IMR-90 (cell line): ENCODE measurements around the gene OST4. TPM values are rescaled to one million over a fixed set of nuclear protein-coding genes. Genes with fewer than 3 reads are reported as not detected.

Experiments used
- ATAC-seq: fragments of 200-7000 bp; cut with Tn5 transposase; 2 replicates; pipeline ENCODE4 v1.9.1; 2020; ENCODE audit warnings: low read depth, mild to moderate bottlenecking, moderate library complexity
- BruUV-seq: library from RNA; stranded (reverse); fragments of 400-500 nt; replicated peaks from 2 replicates; lab custom pipeline; 2021; lab: Mats Ljungman, UMichigan
- CTCF ChIA-PET: fragments of 300-600 bp; formaldehyde crosslinking; extraction: SDS; loops from one replicate; lab custom pipeline; 2021; ENCODE audit warnings: antibody characterized with exemption; lab: Yijun Ruan, JAX
- POLR2A ChIA-PET: fragments of 300-600 bp; sonication (Branson Sonifier 250); formaldehyde crosslinking; loops from one replicate; lab custom pipeline; 2022; ENCODE audit warnings: antibody characterized with exemption; ENCODE audit not compliant: unreplicated experiment; lab: Charles Lee
- DNase-seq: peaks from one replicate; pipeline ENCODE4 v3.0.0; 2013
- H2AFZ ChIP-seq: replicated peaks from 2 replicates; pipeline ENCODE3; 2013; ENCODE audit warnings: low read length, mild to moderate bottlenecking; ENCODE audit not compliant: poor library complexity
- H2AK5ac ChIP-seq: 2 replicates; pipeline ENCODE4 v1.6.1; 2013; ENCODE audit warnings: low read depth, low read length, inconsistent platforms
- H2AK9ac ChIP-seq: replicated peaks from 2 replicates; pipeline ENCODE3; 2013; ENCODE audit warnings: mild to moderate bottlenecking, low read depth, low read length, moderate library complexity; ENCODE audit not compliant: poor library complexity
- H2BK120ac ChIP-seq: 2 replicates; pipeline ENCODE4 v1.6.1; 2013; ENCODE audit warnings: low read depth, low read length, inconsistent platforms
- H2BK15ac ChIP-seq: 3 replicates; pipeline ENCODE4 v1.6.1; 2013; ENCODE audit warnings: low read depth, low read length, inconsistent platforms
- H2BK20ac ChIP-seq: 2 replicates; pipeline ENCODE4 v1.6.1; 2013; ENCODE audit warnings: low read depth, mild to moderate bottlenecking, inconsistent platforms, low read length, moderate library complexity
- H2BK5ac ChIP-seq: 2 replicates; pipeline ENCODE4 v1.6.1; 2013; ENCODE audit warnings: mild to moderate bottlenecking, low read depth, low read length, inconsistent platforms; ENCODE audit not compliant: poor library complexity, severe bottlenecking
- H3K14ac ChIP-seq: replicated peaks from 2 replicates; pipeline ENCODE4 v1.6.1; 2013; ENCODE audit warnings: low read depth, low read length, inconsistent platforms
- H3K18ac ChIP-seq: 2 replicates; pipeline ENCODE4 v1.6.1; 2013; ENCODE audit warnings: low read depth, low read length, control low read depth
- H3K23ac ChIP-seq: 2 replicates; pipeline ENCODE4 v1.6.1; 2013; ENCODE audit warnings: low read depth, low read length, inconsistent platforms
- H3K27ac ChIP-seq: 2 replicates; pipeline ENCODE4 v1.5.1; 2013; ENCODE audit warnings: mild to moderate bottlenecking, control low read depth, low read length; ENCODE audit not compliant: insufficient read depth
- H3K27me3 ChIP-seq: 2 replicates; pipeline ENCODE4 v1.6.1; 2013; ENCODE audit warnings: low read length; ENCODE audit not compliant: control insufficient read depth, insufficient read depth
- H3K36me3 ChIP-seq: 2 replicates; pipeline ENCODE4 v1.6.1; 2013; ENCODE audit warnings: low read length, mixed read lengths; ENCODE audit not compliant: control insufficient read depth, insufficient read depth
- H3K4ac ChIP-seq: 2 replicates; pipeline ENCODE4 v1.6.1; 2013; ENCODE audit warnings: low read depth, low read length, inconsistent platforms
- H3K4me1 ChIP-seq: 2 replicates; pipeline ENCODE4 v1.6.1; 2013; ENCODE audit warnings: low read length, mixed read lengths; ENCODE audit not compliant: control insufficient read depth, insufficient read depth
- H3K4me2 ChIP-seq: 2 replicates; pipeline ENCODE4 v1.6.1; 2013; ENCODE audit warnings: low read depth, mild to moderate bottlenecking, control low read depth, low read length, moderate library complexity
- H3K4me3 ChIP-seq: 2 replicates; pipeline ENCODE4 v1.5.1; 2013; ENCODE audit warnings: low read depth, mild to moderate bottlenecking, control low read depth, low read length, moderate library complexity; ENCODE audit not compliant: insufficient read depth
- H3K56ac ChIP-seq: 2 replicates; pipeline ENCODE4 v1.6.1; 2013; ENCODE audit warnings: low read length, inconsistent platforms; ENCODE audit not compliant: insufficient read depth; ENCODE audit errors: extremely low read depth
- H3K79me1 ChIP-seq, 2 experiments: 2 replicates each; pipeline ENCODE4 v1.6.1; 2013; ENCODE audit warnings: low read length in 2 of 2, inconsistent platforms in 1 of 2, low read depth in 1 of 2
- H3K9ac ChIP-seq: 2 replicates; pipeline ENCODE4 v1.6.1; 2013; ENCODE audit warnings: low read depth, low read length, control low read depth
- H3K9me1 ChIP-seq: 2 replicates; pipeline ENCODE4 v1.6.1; 2013; ENCODE audit warnings: low read length, inconsistent platforms; ENCODE audit not compliant: insufficient read depth
- H3K9me3 ChIP-seq: 2 replicates; pipeline ENCODE4 v1.6.1; 2013; ENCODE audit warnings: low read length; ENCODE audit not compliant: control insufficient read depth, insufficient read depth
- H4K20me1 ChIP-seq: 2 replicates; pipeline ENCODE4 v1.6.1; 2013; ENCODE audit warnings: low read length, inconsistent platforms; ENCODE audit not compliant: insufficient read depth
- H4K5ac ChIP-seq: 2 replicates; pipeline ENCODE4 v1.6.1; 2013; ENCODE audit warnings: mild to moderate bottlenecking, low read depth, low read length, control low read depth
- H4K8ac ChIP-seq, 2 experiments: 2 replicates each; pipeline ENCODE4 v1.6.1; 2013; ENCODE audit warnings: low read depth in 2 of 2, low read length in 2 of 2, control low read depth in 1 of 2, inconsistent platforms in 1 of 2
- H4K91ac ChIP-seq: 2 replicates; pipeline ENCODE4 v1.6.1; 2013; ENCODE audit warnings: low read depth, low read length, inconsistent platforms; ENCODE audit not compliant: insufficient read depth
- BHLHE40 ChIP-seq: fragments of 150-350 bp; IDR thresholded peaks from 2 replicates; pipeline ENCODE4 v1.6.1; 2016; ENCODE audit warnings: mild to moderate bottlenecking, low read depth, low read length
- CEBPB ChIP-seq: IDR thresholded peaks from 2 replicates; pipeline ENCODE4 v1.6.1; 2012; ENCODE audit warnings: low read depth, low read length, improper control_type of control experiment
- CHD1 ChIP-seq: IDR thresholded peaks from 2 replicates; pipeline ENCODE4 v1.6.1; 2012; ENCODE audit warnings: low read depth, low read length, improper control_type of control experiment
- CTCF ChIP-seq: conservative IDR thresholded peaks from 2 replicates; pipeline ENCODE4 v1.5.1; 2012; ENCODE audit warnings: mild to moderate bottlenecking, low read depth, low read length, improper control_type of control experiment
- ELK1 ChIP-seq: fragments of 150-350 bp; IDR thresholded peaks from 2 replicates; pipeline ENCODE4 v1.6.1; 2016; ENCODE audit warnings: low read depth, mild to moderate bottlenecking, low read length, moderate library complexity, borderline replicate concordance
- MAFK ChIP-seq: IDR thresholded peaks from 2 replicates; pipeline ENCODE4 v1.6.1; 2012; ENCODE audit warnings: low read depth, low read length, improper control_type of control experiment
- MXI1 ChIP-seq: IDR thresholded peaks from 2 replicates; pipeline ENCODE4 v1.6.1; 2012; ENCODE audit warnings: low read depth, mild to moderate bottlenecking, low read length, moderate library complexity, borderline replicate concordance
- RAD21 ChIP-seq: IDR thresholded peaks from 2 replicates; pipeline ENCODE4 v1.6.1; 2012; ENCODE audit warnings: low read length, improper control_type of control experiment
- RCOR1 ChIP-seq: IDR thresholded peaks from 2 replicates; pipeline ENCODE4 v1.6.1; 2012; ENCODE audit warnings: mild to moderate bottlenecking, low read length, improper control_type of control experiment; ENCODE audit not compliant: insufficient replicate concordance
- RFX5 ChIP-seq: IDR thresholded peaks from 2 replicates; pipeline ENCODE4 v1.8.0; 2012; ENCODE audit warnings: low read depth, mild to moderate bottlenecking, low read length, moderate library complexity
- USF2 ChIP-seq: fragments of 150-350 bp; IDR thresholded peaks from 2 replicates; pipeline ENCODE4 v1.6.1; 2017; ENCODE audit warnings: mild to moderate bottlenecking, antibody characterized with exemption, low read length, low read depth
- WGBS, 2 experiments: methylation state at CpG; one replicate each; pipeline versions ENCODE4 v1.1.5 to v1.1.7; 2013; ENCODE audit warnings: missing lambda C conversion rate in 2 of 2; ENCODE audit not compliant: insufficient read length in 1 of 2; ENCODE audit errors: extremely low coverage in 2 of 2; 5-methylcytosine and 5-hydroxymethylcytosine counted together
- dilution Hi-C: fragments of 300-500 bp; cut with HindIII; formaldehyde crosslinking; loops from one replicate; pipeline ENCODE4 v1.14.3; 2018; ENCODE audit warnings: low sequenced_read_pairs; ENCODE audit not compliant: unreplicated experiment
- in situ Hi-C: fragments of 300-500 bp; cut with MboI; formaldehyde crosslinking; loops from 3 replicates; pipeline ENCODE4 v1.14.3; 2019; ENCODE audit warnings: low sequenced_read_pairs, inconsistent platforms, mixed read lengths
- intact Hi-C: fragments of 100-400 bp; cut with micrococcal nuclease; formaldehyde crosslinking; loops from 2 replicates; pipeline ENCODE4 v1.10.0; 2022
- polyA plus RNA-seq, 3 experiments: library from polyadenylated mRNA; depleted of rRNA; stranded (reverse); fragments of >200 nt; gene quantifications; 2 replicates each; pipeline ENCODE4 v1.2.3, GENCODE V29; 2012; ENCODE audit warnings: low replicate concordance in 1 of 3
- total RNA-seq: library from RNA; depleted of rRNA; stranded (reverse); fragments of >200 nt; gene quantifications from 2 replicates; pipeline ENCODE4 v1.2.3, GENCODE V29; 2012

OST4 gene
- total and polyA plus RNA-seq, 2 of the 4 experiments (the other 2 are of a cell fraction), result 386 to 806 TPM

GRCh38 chr2:27077231-27077630, 5.8 kb upstream of the OST4 start:
- peak overlapping the region; percentile 78; the same call in 2 of the 3 replicates for H2BK15ac ChIP-seq
- H3K4me1 ChIP-seq, result peaks cover 36% of the 10 kb centered on the region
- 0 out of 2 replicates have a peak overlapping the region, but pooled peaks have one; percentile 2 for H3K27ac ChIP-seq
- BruUV-seq, result no TSS peak
- peak overlapping the region; percentile 79 for H2BK120ac ChIP-seq
- no peak for TF ChIP-seq CHD1
- TF ChIP-seq RCOR1, result no peak
- TF ChIP-seq MAFK, result no peak
- TF ChIP-seq RFX5, result no peak
- no peak for TF ChIP-seq RAD21
- no peak for TF ChIP-seq USF2
- TF ChIP-seq ELK1, result no peak
- no peak for TF ChIP-seq MXI1
- TF ChIP-seq CEBPB, result no peak
- no peak for TF ChIP-seq BHLHE40
- TF ChIP-seq CTCF, result no peak
- ATAC-seq, result no peak
- no peak overlapping the region for H3K4me3 ChIP-seq
- 100% methylated on average over 3 of the region's 7 CpGs; no CpG with 5 or more reads in 1 of the 2 experiments for WGBS, 2 experiments
- H3K18ac ChIP-seq, result peak overlapping the region; percentile 11; the same call in 1 of the 2 replicates
- H4K91ac ChIP-seq, result peak overlapping the region; percentile 37
- no peak overlapping the region for H3K9ac ChIP-seq
- peaks cover 14% of the 10 kb centered on the region for H4K20me1 ChIP-seq
- peaks cover 3 to 39% of the 10 kb centered on the region in 2 experiments; a peak in 3 of 4 replicates for H3K79me1 ChIP-seq
- H3K23ac ChIP-seq, result peak overlapping the region; percentile 17; the same call in 1 of the 2 replicates
- ChIA-PET POLR2A (interaction anchor here (0.5 kb wide), 1 partner anchor 350 kb away, joined by 3 read pairs; no protein-coding TSS in a partner anchor), CTCF (interaction anchor here (0.5 to 1.3 kb wide), 2 partner anchors 231 to 1319 kb away, joined by 3 read pairs; no protein-coding TSS in a partner anchor)
- H2BK20ac ChIP-seq, result peak overlapping the region; percentile 59
- no peaks in the 10 kb centered on the region for H3K9me3 ChIP-seq
- no peaks in the 10 kb centered on the region for H3K27me3 ChIP-seq
- H3K4me2 ChIP-seq, result no peak overlapping the region
- dilution Hi-C loops, result no loop called here
- peak overlapping the region; percentile 96 for H2AK5ac ChIP-seq
- no peak overlapping the region for H2AFZ ChIP-seq
- H3K14ac ChIP-seq, result peak overlapping the region; percentile 29
- H2BK5ac ChIP-seq, result peak overlapping the region; percentile 2
- peak overlapping the region; percentile 73 for H2AK9ac ChIP-seq
- peak overlapping the region; percentile 11; the same call in 1 of the 2 replicates for H4K5ac ChIP-seq
- peak overlapping the region in 1 of 2 experiments; percentile 70; a peak in 2 of 4 replicates for H4K8ac ChIP-seq
- H3K4ac ChIP-seq, result peak overlapping the region; percentile 73
- in situ Hi-C loops, result no loop called here
- DNase-seq, result no peak
- H3K36me3 ChIP-seq, result peaks cover 13% of the 10 kb centered on the region; the same call in 1 of the 2 replicates
- intact Hi-C loops, result no loop called here
- H3K56ac ChIP-seq, result no peak overlapping the region
- peaks cover 15% of the 10 kb centered on the region; the same call in 1 of the 2 replicates for H3K9me1 ChIP-seq
